HL-60 (cell line): ENCODE data around the gene CCDC61.

Experiments
- POLR2AphosphoS5 ChIP-seq: IDR thresholded peaks from 2 replicates; pipeline ENCODE4 v1.6.1; 2012; ENCODE audit warnings: low read depth
- SPI1 ChIP-seq: IDR thresholded peaks from 2 replicates; pipeline ENCODE4 v1.6.1; 2012; ENCODE audit warnings: low read depth, mild to moderate bottlenecking, borderline replicate concordance
- TF ChIP-seq, protein P1 (sequence below): IDR thresholded peaks from one replicate; pipeline ENCODE4 v1.5.1; 2011; ENCODE audit warnings: low read length, control low read depth, inconsistent platforms; ENCODE audit not compliant: insufficient read depth
- TF ChIP-seq, protein P2 (sequence below): IDR thresholded peaks from 2 replicates; pipeline ENCODE4 v1.6.1; 2012; ENCODE audit warnings: low read depth; ENCODE audit not compliant: insufficient replicate concordance

DNA sequence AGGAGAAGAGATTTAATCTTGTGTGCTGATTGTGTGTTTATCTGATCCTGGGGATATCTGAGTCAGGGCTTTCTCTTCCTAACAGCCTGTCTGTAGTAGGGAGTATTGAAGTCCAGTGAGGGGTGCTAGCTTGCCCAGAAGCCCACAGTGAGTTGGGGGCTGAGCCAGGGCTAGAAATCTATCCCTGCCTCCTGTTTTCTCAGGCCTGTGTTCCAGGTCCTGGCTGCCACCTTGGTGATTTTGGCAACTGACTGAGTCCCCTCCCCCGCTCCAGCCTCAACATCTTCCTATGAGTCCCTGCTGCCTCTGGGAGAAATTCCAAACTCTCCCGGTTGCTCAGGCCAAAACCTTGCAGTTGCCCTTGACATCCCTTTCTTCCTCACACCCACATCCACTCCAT is 13.9 kb upstream of the CCDC61 start:
- TF ChIP-seq, protein P1, sequence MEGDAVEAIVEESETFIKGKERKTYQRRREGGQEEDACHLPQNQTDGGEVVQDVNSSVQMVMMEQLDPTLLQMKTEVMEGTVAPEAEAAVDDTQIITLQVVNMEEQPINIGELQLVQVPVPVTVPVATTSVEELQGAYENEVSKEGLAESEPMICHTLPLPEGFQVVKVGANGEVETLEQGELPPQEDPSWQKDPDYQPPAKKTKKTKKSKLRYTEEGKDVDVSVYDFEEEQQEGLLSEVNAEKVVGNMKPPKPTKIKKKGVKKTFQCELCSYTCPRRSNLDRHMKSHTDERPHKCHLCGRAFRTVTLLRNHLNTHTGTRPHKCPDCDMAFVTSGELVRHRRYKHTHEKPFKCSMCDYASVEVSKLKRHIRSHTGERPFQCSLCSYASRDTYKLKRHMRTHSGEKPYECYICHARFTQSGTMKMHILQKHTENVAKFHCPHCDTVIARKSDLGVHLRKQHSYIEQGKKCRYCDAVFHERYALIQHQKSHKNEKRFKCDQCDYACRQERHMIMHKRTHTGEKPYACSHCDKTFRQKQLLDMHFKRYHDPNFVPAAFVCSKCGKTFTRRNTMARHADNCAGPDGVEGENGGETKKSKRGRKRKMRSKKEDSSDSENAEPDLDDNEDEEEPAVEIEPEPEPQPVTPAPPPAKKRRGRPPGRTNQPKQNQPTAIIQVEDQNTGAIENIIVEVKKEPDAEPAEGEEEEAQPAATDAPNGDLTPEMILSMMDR: no peak
- TF ChIP-seq, protein P2, sequence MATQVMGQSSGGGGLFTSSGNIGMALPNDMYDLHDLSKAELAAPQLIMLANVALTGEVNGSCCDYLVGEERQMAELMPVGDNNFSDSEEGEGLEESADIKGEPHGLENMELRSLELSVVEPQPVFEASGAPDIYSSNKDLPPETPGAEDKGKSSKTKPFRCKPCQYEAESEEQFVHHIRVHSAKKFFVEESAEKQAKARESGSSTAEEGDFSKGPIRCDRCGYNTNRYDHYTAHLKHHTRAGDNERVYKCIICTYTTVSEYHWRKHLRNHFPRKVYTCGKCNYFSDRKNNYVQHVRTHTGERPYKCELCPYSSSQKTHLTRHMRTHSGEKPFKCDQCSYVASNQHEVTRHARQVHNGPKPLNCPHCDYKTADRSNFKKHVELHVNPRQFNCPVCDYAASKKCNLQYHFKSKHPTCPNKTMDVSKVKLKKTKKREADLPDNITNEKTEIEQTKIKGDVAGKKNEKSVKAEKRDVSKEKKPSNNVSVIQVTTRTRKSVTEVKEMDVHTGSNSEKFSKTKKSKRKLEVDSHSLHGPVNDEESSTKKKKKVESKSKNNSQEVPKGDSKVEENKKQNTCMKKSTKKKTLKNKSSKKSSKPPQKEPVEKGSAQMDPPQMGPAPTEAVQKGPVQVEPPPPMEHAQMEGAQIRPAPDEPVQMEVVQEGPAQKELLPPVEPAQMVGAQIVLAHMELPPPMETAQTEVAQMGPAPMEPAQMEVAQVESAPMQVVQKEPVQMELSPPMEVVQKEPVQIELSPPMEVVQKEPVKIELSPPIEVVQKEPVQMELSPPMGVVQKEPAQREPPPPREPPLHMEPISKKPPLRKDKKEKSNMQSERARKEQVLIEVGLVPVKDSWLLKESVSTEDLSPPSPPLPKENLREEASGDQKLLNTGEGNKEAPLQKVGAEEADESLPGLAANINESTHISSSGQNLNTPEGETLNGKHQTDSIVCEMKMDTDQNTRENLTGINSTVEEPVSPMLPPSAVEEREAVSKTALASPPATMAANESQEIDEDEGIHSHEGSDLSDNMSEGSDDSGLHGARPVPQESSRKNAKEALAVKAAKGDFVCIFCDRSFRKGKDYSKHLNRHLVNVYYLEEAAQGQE: no peak
- TF ChIP-seq POLR2AphosphoS5 (no peak), SPI1 (no peak)
